Hepatocyte (in vitro differentiated cells): ENCODE results near the gene MLPH. TPM values are rescaled to one million over a fixed set of nuclear protein-coding genes. Genes with fewer than 3 reads are reported as not detected.

Experiments
- DNase-seq: peaks from one replicate; pipeline ENCODE4 v3.0.0-alpha.2; 2016; ENCODE audit warnings: low spot score
- H2AFZ ChIP-seq: fragments of 200-600 bp; sonication (generic); 2 replicates; pipeline ENCODE4 v1.6.0; 2016; ENCODE audit warnings: antibody characterized with exemption, mild to moderate bottlenecking
- H3K27ac ChIP-seq: fragments of 200-600 bp; sonication (generic); 2 replicates; pipeline ENCODE4 v1.5.1; 2016; ENCODE audit warnings: mild to moderate bottlenecking
- H3K27me3 ChIP-seq: fragments of 200-600 bp; sonication (generic); 2 replicates; pipeline ENCODE4 v1.6.1; 2016
- H3K36me3 ChIP-seq: fragments of 200-600 bp; sonication (generic); replicated peaks from 2 replicates; pipeline ENCODE4 v1.5.1; 2016; ENCODE audit warnings: low read depth; ENCODE audit not compliant: insufficient read depth
- H3K4me1 ChIP-seq: fragments of 200-600 bp; sonication (generic); 2 replicates; pipeline ENCODE4 v1.5.1; 2016; ENCODE audit warnings: mild to moderate bottlenecking, moderate library complexity; ENCODE audit not compliant: insufficient read depth
- H3K4me2 ChIP-seq: fragments of 200-600 bp; sonication (generic); 2 replicates; pipeline ENCODE4 v1.6.0; 2016
- H3K4me3 ChIP-seq: fragments of 200-600 bp; sonication (generic); 2 replicates; pipeline ENCODE4 v1.5.1; 2016; ENCODE audit warnings: mild to moderate bottlenecking
- H3K79me2 ChIP-seq: fragments of 200-600 bp; sonication (generic); 2 replicates; pipeline ENCODE4 v1.6.0; 2017; ENCODE audit warnings: mild to moderate bottlenecking
- H3K9me2 ChIP-seq: fragments of 200-600 bp; sonication (generic); replicated peaks from 2 replicates; pipeline ENCODE4 v1.6.0; 2017; ENCODE audit warnings: mild to moderate bottlenecking; ENCODE audit not compliant: insufficient read depth
- H3K9me3 ChIP-seq: fragments of 200-600 bp; sonication (generic); 2 replicates; pipeline ENCODE4 v1.5.1; 2016; ENCODE audit warnings: low read depth, mild to moderate bottlenecking
- H4K20me1 ChIP-seq: fragments of 200-600 bp; sonication (generic); 2 replicates; pipeline ENCODE4 v1.6.0; 2016; ENCODE audit warnings: mild to moderate bottlenecking; ENCODE audit not compliant: insufficient read depth, poor library complexity, severe bottlenecking
- EZH2 ChIP-seq: fragments of 200-600 bp; sonication (generic); IDR thresholded peaks from 2 replicates; pipeline ENCODE4 v1.6.1; 2016; ENCODE audit warnings: antibody characterized with exemption, mild to moderate bottlenecking, borderline replicate concordance
- EZH2phosphoT487 ChIP-seq: fragments of 200-600 bp; sonication (generic); IDR thresholded peaks from one replicate; pipeline ENCODE4 v1.6.1; 2018; ENCODE audit warnings: antibody characterized with exemption, mild to moderate bottlenecking, low read depth, moderate library complexity; ENCODE audit not compliant: unreplicated experiment, severe bottlenecking
- WGBS: methylation state at CpG from one replicate; pipeline ENCODE4 v1.1.6; 2016; ENCODE audit warnings: low lambda C conversion rate; ENCODE audit errors: missing lambda C conversion rate; 5-methylcytosine and 5-hydroxymethylcytosine counted together
- polyA plus RNA-seq: library from polyadenylated mRNA; unstranded; fragments of >200 nt; fragmentation: Nextera tagmentation; extraction: Ambion mirVana; gene quantifications from 2 replicates; pipeline ENCODE4 v1.2.1, GENCODE V29; 2016
- total RNA-seq: library from RNA; depleted of rRNA; stranded (reverse); fragments of >200 nt; gene quantifications from 2 replicates; pipeline ENCODE4 v1.2.3, GENCODE V29; 2014
- TF ChIP-seq, protein P1 (sequence below): fragments of 200-600 bp; sonication (generic); IDR thresholded peaks from 2 replicates; pipeline ENCODE4 v1.5.1; 2016; ENCODE audit warnings: antibody characterized with exemption, mild to moderate bottlenecking; ENCODE audit not compliant: poor library complexity

The MLPH gene
- total and polyA plus RNA-seq, 2 experiments from 2014 or later: 6.7 to 12.3 TPM

DNA sequence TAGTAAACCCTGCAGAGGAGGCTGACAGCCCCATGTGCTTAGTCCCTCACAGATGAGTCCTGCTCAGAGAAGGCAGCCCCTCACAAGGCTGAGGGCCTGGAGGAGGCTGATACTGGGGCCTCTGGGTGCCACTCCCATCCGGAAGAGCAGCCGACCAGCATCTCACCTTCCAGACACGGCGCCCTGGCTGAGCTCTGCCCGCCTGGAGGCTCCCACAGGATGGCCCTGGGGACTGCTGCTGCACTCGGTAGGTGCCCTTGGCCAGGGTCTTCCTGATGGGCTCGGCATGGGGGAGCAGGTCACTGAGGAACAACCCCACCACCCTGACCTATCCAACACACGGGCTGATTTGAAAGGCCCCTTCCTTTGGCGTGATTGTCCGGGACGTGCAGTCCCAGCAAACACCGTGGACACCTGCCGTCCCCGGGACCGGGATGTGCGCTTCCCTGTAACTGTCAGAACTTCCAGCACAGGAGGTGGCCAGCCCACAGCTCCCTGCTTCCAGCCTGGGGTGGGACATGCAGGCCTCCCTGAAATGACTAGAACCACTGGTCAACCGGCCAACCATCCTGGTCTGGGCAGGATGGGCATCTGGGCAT lies 38.6 kb downstream of the MLPH start:
- no peaks in the 10 kb centered on the region for H4K20me1 ChIP-seq
- no peaks in the 10 kb centered on the region for H3K79me2 ChIP-seq
- WGBS: 96% methylated on average over 17 of the region's 17 CpGs
- no peaks in the 10 kb centered on the region for H3K27me3 ChIP-seq
- H2AFZ ChIP-seq: no peak overlapping the region
- no peak overlapping the region for H3K27ac ChIP-seq
- H3K4me3 ChIP-seq: no peak overlapping the region
- TF ChIP-seq, protein P1, sequence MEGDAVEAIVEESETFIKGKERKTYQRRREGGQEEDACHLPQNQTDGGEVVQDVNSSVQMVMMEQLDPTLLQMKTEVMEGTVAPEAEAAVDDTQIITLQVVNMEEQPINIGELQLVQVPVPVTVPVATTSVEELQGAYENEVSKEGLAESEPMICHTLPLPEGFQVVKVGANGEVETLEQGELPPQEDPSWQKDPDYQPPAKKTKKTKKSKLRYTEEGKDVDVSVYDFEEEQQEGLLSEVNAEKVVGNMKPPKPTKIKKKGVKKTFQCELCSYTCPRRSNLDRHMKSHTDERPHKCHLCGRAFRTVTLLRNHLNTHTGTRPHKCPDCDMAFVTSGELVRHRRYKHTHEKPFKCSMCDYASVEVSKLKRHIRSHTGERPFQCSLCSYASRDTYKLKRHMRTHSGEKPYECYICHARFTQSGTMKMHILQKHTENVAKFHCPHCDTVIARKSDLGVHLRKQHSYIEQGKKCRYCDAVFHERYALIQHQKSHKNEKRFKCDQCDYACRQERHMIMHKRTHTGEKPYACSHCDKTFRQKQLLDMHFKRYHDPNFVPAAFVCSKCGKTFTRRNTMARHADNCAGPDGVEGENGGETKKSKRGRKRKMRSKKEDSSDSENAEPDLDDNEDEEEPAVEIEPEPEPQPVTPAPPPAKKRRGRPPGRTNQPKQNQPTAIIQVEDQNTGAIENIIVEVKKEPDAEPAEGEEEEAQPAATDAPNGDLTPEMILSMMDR: no peak
- TF ChIP-seq EZH2 (no peak), EZH2phosphoT487 (no peak)
- no peak for DNase-seq
- no peaks in the 10 kb centered on the region for H3K9me2 ChIP-seq
- H3K36me3 ChIP-seq: no peaks in the 10 kb centered on the region
- H3K4me2 ChIP-seq: no peak overlapping the region
- no peaks in the 10 kb centered on the region for H3K4me1 ChIP-seq
- H3K9me3 ChIP-seq: no peaks in the 10 kb centered on the region

DNA sequence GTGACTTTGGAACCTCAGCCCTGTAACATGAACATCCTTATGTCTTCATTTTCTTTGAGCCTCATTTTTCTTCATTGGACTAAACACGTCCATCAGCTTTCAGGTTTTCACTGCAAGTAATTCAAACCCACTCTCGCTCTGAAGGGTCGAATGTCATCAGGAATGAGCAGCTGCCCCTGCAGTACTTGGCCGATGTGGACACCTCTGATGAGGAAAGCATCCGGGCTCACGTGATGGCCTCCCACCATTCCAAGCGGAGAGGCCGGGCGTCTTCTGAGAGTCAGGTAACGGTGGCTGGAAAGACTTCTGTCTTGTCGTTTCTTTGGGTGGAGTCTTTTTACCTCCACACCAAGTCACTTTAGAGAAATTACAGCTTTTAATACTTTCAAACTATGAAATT lies 40.2 kb downstream of the MLPH start:
- Histone ChIP-seq H3K27ac (no peak overlapping the region), H3K9me2 (no peaks in the 10 kb centered on the region), H2AFZ (no peak overlapping the region), H3K36me3 (no peaks in the 10 kb centered on the region), H3K4me3 (no peak overlapping the region), H3K4me2 (no peak overlapping the region), H3K79me2 (no peaks in the 10 kb centered on the region), H3K27me3 (no peaks in the 10 kb centered on the region), H3K9me3 (no peaks in the 10 kb centered on the region), H3K4me1 (no peaks in the 10 kb centered on the region), H4K20me1 (no peaks in the 10 kb centered on the region)
- WGBS: 90% methylated on average over 11 of the region's 11 CpGs
- TF ChIP-seq EZH2phosphoT487 (no peak), EZH2 (no peak)
- TF ChIP-seq, protein P1: no peak
- DNase-seq: no peak

- Histone ChIP-seq H3K27ac (no peak overlapping the region), H2AFZ (no peak overlapping the region), H3K36me3 (no peaks in the 10 kb centered on the region), H3K4me1 (no peaks in the 10 kb centered on the region), H3K9me3 (no peaks in the 10 kb centered on the region), H4K20me1 (no peaks in the 10 kb centered on the region), H3K27me3 (no peaks in the 10 kb centered on the region), H3K79me2 (no peaks in the 10 kb centered on the region), H3K9me2 (no peaks in the 10 kb centered on the region), H3K4me2 (no peak overlapping the region), H3K4me3 (no peak overlapping the region)
- 96% methylated on average over 5 of the region's 5 CpGs for WGBS
- DNase-seq: no peak
- TF ChIP-seq, protein P1: no peak
- TF ChIP-seq EZH2 (no peak), EZH2phosphoT487 (no peak)
Measured at GRCh38 chr2:237527766-237528165, 40.7 kb downstream of the MLPH start.
